ENCODE measurements around the gene LAMA2. TPM values are rescaled to one million over a fixed set of nuclear protein-coding genes. Genes with fewer than 3 reads are reported as not detected.

Gene LAMA2
- total and polyA plus RNA-seq, 5 donors, result 28.7 to 176 (median 134) TPM

DNA sequence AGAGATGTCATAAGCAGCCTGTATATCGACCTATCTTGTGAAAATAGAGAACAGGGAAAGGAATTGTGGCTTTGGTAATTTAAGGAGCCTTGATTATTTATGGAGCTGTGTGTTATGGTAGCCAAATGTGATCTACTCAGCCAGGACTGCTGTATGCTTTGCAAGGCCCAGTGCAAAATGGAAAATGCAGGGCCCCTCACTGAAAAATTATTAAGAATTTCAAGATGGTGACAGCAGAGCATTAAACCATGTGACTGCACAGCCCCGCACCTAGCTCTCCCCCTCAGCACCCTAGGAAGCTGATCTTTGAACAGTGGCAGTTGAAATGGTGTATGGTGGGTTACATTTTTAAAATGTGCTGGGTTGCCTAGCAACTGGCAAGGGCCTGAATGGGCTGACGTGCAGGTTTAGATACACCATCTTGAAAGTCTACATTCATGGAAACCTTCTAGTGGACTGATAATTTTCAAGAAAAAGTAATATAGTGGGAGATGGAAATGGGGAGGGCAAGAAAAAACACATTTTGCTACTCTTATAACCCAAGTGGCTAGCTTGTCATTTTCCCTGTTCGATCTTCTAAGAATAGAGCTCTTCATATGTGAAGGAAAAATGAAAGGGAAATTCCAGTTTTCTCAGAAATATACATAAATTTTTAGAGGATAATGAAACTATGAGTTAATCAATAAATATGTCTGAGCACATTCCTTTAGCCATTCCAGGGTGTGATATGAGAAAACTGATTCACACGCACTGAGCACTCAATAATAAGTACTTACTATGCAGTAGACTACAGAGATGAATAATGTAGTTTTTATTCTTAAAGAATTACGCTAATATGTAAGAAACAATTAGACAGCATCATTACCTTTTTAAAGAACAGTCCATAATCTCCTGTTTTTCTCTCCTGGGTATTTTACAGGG lies 619.1 kb downstream of the LAMA2 start:
- H3K4me1 ChIP-seq (ENCODE audit: control insufficient read depth, insufficient read depth, low read length), result peaks cover 9% of the 10 kb centered on the region
- H3K4me3 ChIP-seq (ENCODE audit: low read length), result no peak overlapping the region
- intact Hi-C loops (cut with DNase I), result no loop called here
- DNase-seq (no peak), ATAC-seq (no peak)
- H3K27me3 ChIP-seq (ENCODE audit: control insufficient read depth, insufficient read depth), result no peaks in the 10 kb centered on the region
- no peak overlapping the region for H3K27ac ChIP-seq (ENCODE audit: low read length)
- H3K9me3 ChIP-seq (ENCODE audit: control insufficient read depth, low read length), result no peaks in the 10 kb centered on the region
- 79% methylated on average over 6 of the region's 6 CpGs for WGBS

GRCh38 chr6:129504456-129504855 lies 621.5 kb downstream of the LAMA2 start:
- Histone ChIP-seq H3K27me3 (ENCODE audit: control insufficient read depth, insufficient read depth) (no peaks in the 10 kb centered on the region), H3K4me1 (ENCODE audit: control insufficient read depth, insufficient read depth, low read length) (peaks cover 9% of the 10 kb centered on the region), H3K4me3 (ENCODE audit: low read length) (no peak overlapping the region), H3K27ac (ENCODE audit: low read length) (no peak overlapping the region), H3K9me3 (ENCODE audit: control insufficient read depth, low read length) (no peaks in the 10 kb centered on the region)
- ATAC-seq (no peak), DNase-seq (no peak)
- intact Hi-C loops (cut with DNase I), result no loop called here
- 87% methylated on average over 2 of the region's 2 CpGs for WGBS

GRCh38 chr6:129507059-129507807 lies 624.3 kb downstream of the LAMA2 start:
- Histone ChIP-seq H3K27me3 (ENCODE audit: control insufficient read depth, insufficient read depth) (no peaks in the 10 kb centered on the region), H3K4me1 (ENCODE audit: control insufficient read depth, insufficient read depth, low read length) (peaks cover 4% of the 10 kb centered on the region), H3K4me3 (ENCODE audit: low read length) (no peak overlapping the region), H3K27ac (ENCODE audit: low read length) (no peak overlapping the region), H3K9me3 (ENCODE audit: control insufficient read depth, low read length) (no peaks in the 10 kb centered on the region)
- 87% methylated on average over 5 of the region's 5 CpGs for WGBS
- intact Hi-C loops (cut with DNase I), result no loop called here
- ATAC-seq (no peak), DNase-seq (no peak)

GRCh38 chr6:129507846-129508245 lies 624.9 kb downstream of the LAMA2 start:
- intact Hi-C loops (cut with DNase I), result no loop called here
- H3K4me3 ChIP-seq (ENCODE audit: low read length), result no peak overlapping the region
- DNase-seq, result no peak
- no peaks in the 10 kb centered on the region for H3K27me3 ChIP-seq (ENCODE audit: control insufficient read depth, insufficient read depth)
- H3K9me3 ChIP-seq (ENCODE audit: control insufficient read depth, low read length), result no peaks in the 10 kb centered on the region
- no peak overlapping the region for H3K27ac ChIP-seq (ENCODE audit: low read length)
- H3K4me1 ChIP-seq (ENCODE audit: control insufficient read depth, insufficient read depth, low read length), result peaks cover 4% of the 10 kb centered on the region
- WGBS, result 42% methylated on average over 1 of the region's 1 CpG
- no peak for ATAC-seq

DNA sequence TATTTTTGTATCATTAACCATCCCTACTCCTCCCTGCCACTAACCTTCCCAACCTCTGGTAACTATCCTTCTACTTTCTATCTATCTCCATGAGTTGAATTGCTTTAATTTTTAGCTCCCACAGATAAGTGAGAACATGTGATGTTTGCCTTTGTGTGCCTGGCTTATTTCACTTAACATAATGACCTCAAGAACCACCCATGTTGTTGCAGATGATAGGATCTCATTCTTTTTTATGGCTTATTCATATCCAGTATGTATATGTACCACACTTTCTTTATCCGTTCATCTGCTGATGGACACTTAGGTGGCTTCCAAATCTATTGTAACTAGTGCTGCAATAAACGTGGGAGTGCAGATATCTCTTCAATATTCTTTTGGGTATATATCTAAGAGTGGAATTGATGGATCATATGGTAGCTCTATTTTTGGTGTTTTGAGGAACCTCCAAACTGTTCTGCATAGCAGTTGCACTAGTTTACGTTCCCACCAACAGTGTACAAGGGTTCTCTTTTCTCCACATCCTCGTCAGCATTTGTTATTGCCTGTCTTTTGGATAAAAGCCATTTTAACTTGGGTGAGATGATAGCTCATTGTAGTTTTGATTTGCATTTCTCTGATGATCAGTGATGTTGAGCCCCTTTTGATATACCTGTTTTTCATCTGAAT lies 625.7 kb downstream of the LAMA2 start:
- H3K4me3 ChIP-seq (ENCODE audit: low read length), result no peak overlapping the region
- ATAC-seq (no peak), DNase-seq (no peak)
- H3K27ac ChIP-seq (ENCODE audit: low read length), result no peak overlapping the region
- no peaks in the 10 kb centered on the region for H3K27me3 ChIP-seq (ENCODE audit: control insufficient read depth, insufficient read depth)
- 56% methylated on average over 4 of the region's 4 CpGs for WGBS
- H3K9me3 ChIP-seq (ENCODE audit: control insufficient read depth, low read length), result no peaks in the 10 kb centered on the region
- intact Hi-C loops (cut with DNase I), result no loop called here
- no peaks in the 10 kb centered on the region for H3K4me1 ChIP-seq (ENCODE audit: control insufficient read depth, insufficient read depth, low read length)

DNA sequence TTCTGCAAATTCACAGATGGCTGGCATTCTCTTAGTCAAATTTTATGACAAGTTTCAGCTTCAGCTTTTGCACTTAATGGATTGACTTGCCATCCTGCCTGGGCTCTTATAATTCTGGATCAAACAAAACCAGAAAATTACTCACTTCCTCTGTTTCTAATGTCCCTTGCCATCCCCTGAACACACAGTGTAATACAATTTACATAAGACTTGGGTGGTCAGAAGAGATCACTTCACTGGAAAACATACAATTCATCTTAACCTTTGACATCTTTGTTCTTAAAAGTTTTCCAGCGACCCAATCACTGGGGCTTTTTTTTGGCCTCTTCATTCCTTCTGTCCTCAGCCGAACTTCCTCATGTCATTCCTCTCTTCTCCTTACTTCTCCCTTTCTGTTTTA lies 628.0 kb downstream of the LAMA2 start:
- no peaks in the 10 kb centered on the region for H3K9me3 ChIP-seq (ENCODE audit: control insufficient read depth, low read length)
- intact Hi-C loops (cut with DNase I), result loop anchor here in 1 of 4 donors (10.0 kb wide), 1 partner anchor 54 kb away; no protein-coding TSS in a partner anchor
- DNase-seq, result no peak
- no peak overlapping the region for H3K27ac ChIP-seq (ENCODE audit: low read length)
- no peaks in the 10 kb centered on the region for H3K4me1 ChIP-seq (ENCODE audit: control insufficient read depth, insufficient read depth, low read length)
- H3K27me3 ChIP-seq (ENCODE audit: control insufficient read depth, insufficient read depth), result no peaks in the 10 kb centered on the region
- H3K4me3 ChIP-seq (ENCODE audit: low read length), result no peak overlapping the region
- ATAC-seq, result no peak
- 68% methylated on average over 2 of the region's 2 CpGs for WGBS

GRCh38 chr6:129513471-129513870 lies 630.5 kb downstream of the LAMA2 start:
- no peaks in the 10 kb centered on the region for H3K9me3 ChIP-seq (ENCODE audit: control insufficient read depth, low read length)
- 88% methylated on average over 3 of the region's 3 CpGs for WGBS
- ATAC-seq, result no peak
- intact Hi-C loops (cut with DNase I), result loop anchor here in 1 of 4 donors (10.0 kb wide), 1 partner anchor 51 kb away; no protein-coding TSS in a partner anchor
- no peak overlapping the region for H3K4me3 ChIP-seq (ENCODE audit: low read length)
- H3K4me1 ChIP-seq (ENCODE audit: control insufficient read depth, insufficient read depth, low read length), result no peaks in the 10 kb centered on the region
- H3K27me3 ChIP-seq (ENCODE audit: control insufficient read depth, insufficient read depth), result no peaks in the 10 kb centered on the region
- DNase-seq, result no peak
- no peak overlapping the region for H3K27ac ChIP-seq (ENCODE audit: low read length)

- ATAC-seq, result no peak
- H3K27me3 ChIP-seq (ENCODE audit: control insufficient read depth, insufficient read depth), result no peaks in the 10 kb centered on the region
- H3K4me3 ChIP-seq (ENCODE audit: low read length), result no peak overlapping the region
- DNase-seq, result no peak
- H3K9me3 ChIP-seq (ENCODE audit: control insufficient read depth, low read length), result no peaks in the 10 kb centered on the region
- WGBS, result 89% methylated on average over 2 of the region's 2 CpGs
- intact Hi-C loops (cut with DNase I), result loop anchor here in 1 of 4 donors (10.0 kb wide), 1 partner anchor 50 kb away; no protein-coding TSS in a partner anchor
- no peak overlapping the region for H3K27ac ChIP-seq (ENCODE audit: low read length)
- no peaks in the 10 kb centered on the region for H3K4me1 ChIP-seq (ENCODE audit: control insufficient read depth, insufficient read depth, low read length)
Measured at GRCh38 chr6:129515004-129515403, 632.1 kb downstream of the LAMA2 start.

GRCh38 chr6:129516005-129516404 lies 633.1 kb downstream of the LAMA2 start:
- H3K4me3 ChIP-seq (ENCODE audit: low read length), result no peak overlapping the region
- ATAC-seq, result no peak
- DNase-seq, result no peak
- intact Hi-C loops (cut with DNase I), result loop anchor here in 1 of 4 donors (10.0 kb wide), 1 partner anchor 49 kb away; no protein-coding TSS in a partner anchor
- WGBS, result 92% methylated on average over 3 of the region's 3 CpGs
- no peaks in the 10 kb centered on the region for H3K4me1 ChIP-seq (ENCODE audit: control insufficient read depth, insufficient read depth, low read length)
- no peak overlapping the region for H3K27ac ChIP-seq (ENCODE audit: low read length)
- H3K9me3 ChIP-seq (ENCODE audit: control insufficient read depth, low read length), result no peaks in the 10 kb centered on the region
- H3K27me3 ChIP-seq (ENCODE audit: control insufficient read depth, insufficient read depth), result no peaks in the 10 kb centered on the region

GRCh38 chr6:129516787-129517186 lies 633.8 kb downstream of the LAMA2 start:
- Histone ChIP-seq H3K27ac (ENCODE audit: low read length) (no peak overlapping the region), H3K27me3 (ENCODE audit: control insufficient read depth, insufficient read depth) (no peaks in the 10 kb centered on the region), H3K9me3 (ENCODE audit: control insufficient read depth, low read length) (no peaks in the 10 kb centered on the region), H3K4me3 (ENCODE audit: low read length) (no peak overlapping the region), H3K4me1 (ENCODE audit: control insufficient read depth, insufficient read depth, low read length) (no peaks in the 10 kb centered on the region)
- intact Hi-C loops (cut with DNase I), result loop anchor here in 1 of 4 donors (10.0 kb wide), 1 partner anchor 48 kb away; no protein-coding TSS in a partner anchor
- 84% methylated on average over 1 of the region's 1 CpG for WGBS
- no peak for ATAC-seq
- DNase-seq, result no peak

Measured in right cardiac atrium (tissue), 5 donors.